ENCODE results near the gene ANKH.

ANKH gene

DNA sequence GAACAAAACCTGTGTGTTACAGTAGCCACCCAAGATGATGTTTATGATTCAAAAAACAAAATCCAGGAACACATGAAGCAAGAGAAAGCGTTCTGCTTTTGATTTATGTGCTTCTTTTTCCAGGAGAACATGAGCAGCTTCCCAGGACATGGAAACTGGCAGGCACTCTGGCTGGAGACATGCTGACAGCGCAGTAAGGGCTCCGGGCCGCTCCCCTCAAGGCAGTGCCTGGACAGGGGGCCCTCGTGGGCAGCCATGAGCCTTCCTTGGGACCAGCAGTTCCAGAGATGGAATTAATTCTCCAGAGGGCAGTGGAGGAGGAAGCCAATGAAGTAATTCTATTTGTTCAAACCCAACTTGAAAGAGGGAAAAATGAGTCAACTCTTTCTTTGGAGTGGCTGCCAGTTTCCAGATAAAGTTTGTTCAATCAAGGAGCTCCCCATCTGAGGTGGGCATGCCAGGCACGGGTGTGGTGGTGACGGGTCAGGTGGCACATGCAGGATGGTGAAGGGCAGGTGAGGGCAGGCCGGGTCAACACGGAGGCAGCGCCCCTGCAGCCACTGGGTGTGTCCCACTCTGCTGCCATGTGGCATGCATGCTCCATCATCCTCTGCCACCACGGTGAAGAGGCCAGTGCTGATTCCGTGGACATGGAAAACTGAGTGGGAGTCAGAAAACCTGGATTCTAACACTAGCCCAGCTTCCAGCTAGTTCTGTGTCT is 123.2 kb downstream of the ANKH start:
- no peaks in the 10 kb centered on the region for H3K9me3 ChIP-seq (ENCODE audit: control insufficient read depth, low read depth, low read length)
- no peak overlapping the region for H3K27ac ChIP-seq (ENCODE audit: low read length)
- H3K27me3 ChIP-seq (ENCODE audit: control insufficient read depth, insufficient read depth, low read length): no peaks in the 10 kb centered on the region
- no peaks in the 10 kb centered on the region for H3K4me1 ChIP-seq (ENCODE audit: control insufficient read depth, low read depth, low read length)
- H3K36me3 ChIP-seq (ENCODE audit: control insufficient read depth, low read depth, low read length): no peaks in the 10 kb centered on the region
- no peak overlapping the region for H3K9ac ChIP-seq (ENCODE audit: low read length)
- no peak overlapping the region for H3K4me3 ChIP-seq (ENCODE audit: low read length)

DNA sequence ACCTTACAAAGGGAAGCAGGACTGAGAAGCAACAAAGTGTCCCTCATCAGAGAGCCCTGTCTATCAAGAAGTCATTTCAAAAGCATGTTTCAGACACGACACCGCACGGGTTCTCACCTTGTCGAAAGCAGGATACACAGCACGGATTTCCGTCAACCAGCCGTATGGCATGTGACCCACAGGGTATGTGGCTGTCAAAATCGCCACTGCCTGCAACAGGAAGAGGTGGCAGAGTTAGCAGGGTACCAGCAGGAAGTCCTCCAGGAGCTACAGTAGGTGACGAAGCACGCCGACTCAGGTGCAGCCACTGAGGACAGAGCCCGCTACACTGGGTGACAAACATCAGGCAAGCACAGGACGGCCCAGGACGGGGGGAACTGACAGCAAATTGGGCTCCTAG is 125.8 kb downstream of the ANKH start:
- Histone ChIP-seq H3K27me3 (ENCODE audit: control insufficient read depth, insufficient read depth, low read length) (no peaks in the 10 kb centered on the region), H3K4me3 (ENCODE audit: low read length) (no peak overlapping the region), H3K36me3 (ENCODE audit: control insufficient read depth, low read depth, low read length) (no peaks in the 10 kb centered on the region), H3K4me1 (ENCODE audit: control insufficient read depth, low read depth, low read length) (peaks cover 16% of the 10 kb centered on the region), H3K9me3 (ENCODE audit: control insufficient read depth, low read depth, low read length) (no peaks in the 10 kb centered on the region), H3K9ac (ENCODE audit: low read length) (no peak overlapping the region), H3K27ac (ENCODE audit: low read length) (no peak overlapping the region)

DNA sequence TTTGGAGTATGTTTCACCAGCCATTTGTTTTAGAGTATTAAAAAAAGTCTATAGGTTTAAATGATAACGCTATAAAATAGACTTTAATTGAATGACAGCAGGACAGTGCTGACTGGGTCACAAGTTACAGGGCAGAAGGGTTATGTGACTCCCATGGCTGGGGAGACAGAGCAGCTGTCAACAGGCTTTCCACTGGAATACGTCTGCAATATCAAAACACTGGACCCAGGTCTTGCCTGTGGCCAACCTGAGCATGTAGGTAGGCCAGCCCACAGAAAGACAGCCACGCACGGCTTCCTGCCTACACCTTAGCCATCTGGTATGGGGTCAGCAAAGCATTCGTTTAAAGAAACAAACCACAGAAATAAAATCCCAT is 126.4 kb downstream of the ANKH start:
- Histone ChIP-seq H3K9me3 (ENCODE audit: control insufficient read depth, low read depth, low read length) (no peaks in the 10 kb centered on the region), H3K9ac (ENCODE audit: low read length) (no peak overlapping the region), H3K27me3 (ENCODE audit: control insufficient read depth, insufficient read depth, low read length) (no peaks in the 10 kb centered on the region), H3K4me1 (ENCODE audit: control insufficient read depth, low read depth, low read length) (peaks cover 17% of the 10 kb centered on the region), H3K4me3 (ENCODE audit: low read length) (no peak overlapping the region), H3K36me3 (ENCODE audit: control insufficient read depth, low read depth, low read length) (no peaks in the 10 kb centered on the region), H3K27ac (ENCODE audit: low read length) (no peak overlapping the region)

DNA sequence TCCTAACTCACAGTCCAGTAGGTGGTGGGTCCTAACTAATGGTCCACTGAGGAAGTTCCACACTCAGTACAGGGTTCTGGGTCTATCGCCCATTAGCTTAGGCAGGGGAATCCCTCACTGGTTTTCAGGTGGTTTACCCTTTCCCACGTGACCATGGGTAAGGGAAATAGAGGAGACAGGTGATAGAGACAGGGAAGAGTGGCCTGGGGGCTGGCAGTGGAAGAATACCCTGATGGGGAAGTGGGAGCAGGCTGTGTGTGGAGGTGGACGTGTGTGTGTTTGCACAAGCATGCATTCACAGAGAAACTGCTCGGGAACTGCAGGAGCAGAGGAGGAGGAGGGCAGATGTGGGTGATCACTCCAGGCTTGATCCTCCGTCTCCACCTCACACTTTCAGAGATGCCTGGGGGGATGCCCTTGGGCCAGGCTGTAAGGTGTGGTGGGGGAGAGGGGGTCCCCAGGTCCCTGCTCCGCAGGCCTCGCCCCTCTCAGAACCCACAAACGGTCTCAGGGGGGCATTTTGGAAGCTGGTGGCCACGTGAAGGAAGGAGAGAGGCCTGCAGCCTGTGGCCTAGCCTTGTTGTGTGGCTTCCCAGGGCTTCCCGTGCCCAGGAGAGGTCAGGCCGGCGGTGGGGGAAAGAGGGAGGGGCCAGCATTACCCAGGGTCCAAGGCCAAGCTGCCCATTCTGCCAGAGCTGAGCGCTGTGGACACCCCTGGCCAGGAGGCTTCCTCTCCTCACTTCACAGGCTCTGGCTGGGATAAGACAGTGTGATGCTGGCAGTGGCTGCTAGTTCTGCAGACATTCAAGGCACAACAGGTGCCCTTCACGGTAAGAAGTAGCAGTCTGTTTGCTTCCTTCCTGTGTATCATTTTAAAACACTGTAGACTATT is 127.0 kb downstream of the ANKH start:
- Histone ChIP-seq H3K27ac (ENCODE audit: low read length) (no peak overlapping the region), H3K4me1 (ENCODE audit: control insufficient read depth, low read depth, low read length) (peaks cover 17% of the 10 kb centered on the region), H3K9ac (ENCODE audit: low read length) (no peak overlapping the region)

DNA sequence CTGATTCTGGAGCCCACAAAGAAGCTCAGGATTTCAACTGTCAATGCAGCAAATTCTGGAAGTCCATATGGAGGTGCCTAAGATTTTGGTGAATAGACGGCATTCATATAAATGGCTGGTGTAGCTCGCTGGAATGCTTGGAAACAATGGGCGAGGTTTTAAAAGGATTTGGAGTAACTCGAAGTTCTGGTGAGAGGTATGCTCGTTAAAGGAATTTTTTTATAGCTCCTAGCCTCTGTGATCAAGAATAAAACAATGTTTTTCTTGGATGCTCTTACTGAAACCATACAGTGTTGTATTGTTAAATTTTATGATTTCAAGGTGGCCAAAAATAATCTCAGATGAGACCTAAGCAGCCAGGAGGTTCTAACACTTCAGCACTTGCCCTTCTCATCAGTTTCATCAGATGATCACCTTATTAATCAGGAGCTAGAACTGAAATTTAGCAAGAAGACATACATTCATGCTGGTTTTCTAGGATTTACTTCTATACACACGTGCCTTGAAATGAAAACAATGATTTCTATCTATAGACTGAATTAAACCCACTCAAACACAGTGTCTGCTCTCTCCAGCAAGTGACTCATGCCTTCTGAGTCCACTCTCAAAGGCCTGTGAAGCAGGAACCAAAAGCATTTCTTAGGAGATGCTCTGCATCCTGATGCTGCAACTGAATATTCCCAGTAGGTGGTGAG is 127.8 kb downstream of the ANKH start:
- no peaks in the 10 kb centered on the region for H3K36me3 ChIP-seq (ENCODE audit: control insufficient read depth, low read depth, low read length)
- no peak overlapping the region for H3K27ac ChIP-seq (ENCODE audit: low read length)
- no peaks in the 10 kb centered on the region for H3K9me3 ChIP-seq (ENCODE audit: control insufficient read depth, low read depth, low read length)
- H3K9ac ChIP-seq (ENCODE audit: low read length): no peak overlapping the region
- H3K27me3 ChIP-seq (ENCODE audit: control insufficient read depth, insufficient read depth, low read length): no peaks in the 10 kb centered on the region
- H3K4me1 ChIP-seq (ENCODE audit: control insufficient read depth, low read depth, low read length): peaks cover 17% of the 10 kb centered on the region
- H3K4me3 ChIP-seq (ENCODE audit: low read length): no peak overlapping the region

More for the DNA sequence above, 127.0 kb downstream of the ANKH start:
- Histone ChIP-seq H3K4me3 (ENCODE audit: low read length) (no peak overlapping the region), H3K27me3 (ENCODE audit: control insufficient read depth, insufficient read depth, low read length) (no peaks in the 10 kb centered on the region), H3K36me3 (ENCODE audit: control insufficient read depth, low read depth, low read length) (no peaks in the 10 kb centered on the region), H3K9me3 (ENCODE audit: control insufficient read depth, low read depth, low read length) (no peaks in the 10 kb centered on the region)

DNA sequence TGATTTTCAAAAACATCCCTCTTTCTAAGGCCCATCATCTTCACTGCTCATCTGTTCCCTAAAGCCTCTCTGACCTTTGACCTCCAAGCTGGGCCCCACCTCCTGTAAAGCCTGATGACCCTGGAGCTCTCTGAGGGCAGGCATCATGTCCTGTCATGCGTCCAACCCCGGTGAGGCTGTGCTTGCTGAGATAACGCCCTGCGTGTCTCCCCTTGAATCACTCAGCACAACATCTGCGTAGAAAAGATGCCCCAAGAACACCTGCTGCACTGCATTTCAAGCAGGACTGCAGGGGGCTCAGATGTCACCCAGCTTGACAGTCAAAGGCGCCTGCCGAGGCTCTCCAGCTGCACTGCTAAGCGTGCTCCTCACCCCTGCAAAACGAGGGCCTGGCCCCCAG is 129.1 kb downstream of the ANKH start:
- H3K9ac ChIP-seq (ENCODE audit: low read length): no peak overlapping the region
- no peaks in the 10 kb centered on the region for H3K36me3 ChIP-seq (ENCODE audit: control insufficient read depth, low read depth, low read length)
- H3K4me3 ChIP-seq (ENCODE audit: low read length): no peak overlapping the region
- H3K4me1 ChIP-seq (ENCODE audit: control insufficient read depth, low read depth, low read length): peaks cover 17% of the 10 kb centered on the region
- no peak overlapping the region for H3K27ac ChIP-seq (ENCODE audit: low read length)
- no peaks in the 10 kb centered on the region for H3K27me3 ChIP-seq (ENCODE audit: control insufficient read depth, insufficient read depth, low read length)
- H3K9me3 ChIP-seq (ENCODE audit: control insufficient read depth, low read depth, low read length): no peaks in the 10 kb centered on the region

DNA sequence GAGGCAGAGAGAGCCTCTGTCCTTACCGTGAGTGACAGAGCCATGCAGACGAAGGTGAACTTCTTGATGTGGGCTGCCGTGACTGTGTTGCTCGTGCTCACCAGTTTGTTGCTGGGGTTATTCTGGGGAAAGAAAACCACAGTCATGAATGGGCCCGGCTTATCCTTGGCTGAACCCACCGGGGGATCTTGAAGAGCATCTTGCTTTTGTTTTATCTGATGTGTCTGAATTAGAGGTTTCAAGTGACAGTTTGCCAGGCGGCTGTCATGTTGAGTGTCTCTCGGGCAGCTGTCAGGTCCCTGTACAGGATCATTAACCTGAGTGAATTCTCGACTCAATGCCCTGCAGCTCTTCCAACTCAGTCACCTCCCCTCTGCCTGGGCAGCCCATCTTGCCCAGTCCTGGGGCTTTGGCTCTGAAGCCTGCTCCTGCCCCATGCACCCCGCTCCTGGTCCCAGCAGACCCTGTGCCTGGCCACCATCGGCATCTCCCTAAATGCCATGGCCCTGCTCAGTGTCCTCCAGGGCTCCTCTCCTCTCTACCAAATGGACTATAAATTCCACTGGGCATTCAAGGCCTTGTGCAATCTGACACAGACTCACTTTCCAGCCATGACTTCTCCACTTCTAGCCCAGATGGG is 129.7 kb downstream of the ANKH start:
- no peaks in the 10 kb centered on the region for H3K9me3 ChIP-seq (ENCODE audit: control insufficient read depth, low read depth, low read length)
- no peak overlapping the region for H3K27ac ChIP-seq (ENCODE audit: low read length)
- H3K4me1 ChIP-seq (ENCODE audit: control insufficient read depth, low read depth, low read length): peaks cover 17% of the 10 kb centered on the region
- no peaks in the 10 kb centered on the region for H3K27me3 ChIP-seq (ENCODE audit: control insufficient read depth, insufficient read depth, low read length)
- no peaks in the 10 kb centered on the region for H3K36me3 ChIP-seq (ENCODE audit: control insufficient read depth, low read depth, low read length)
- H3K4me3 ChIP-seq (ENCODE audit: low read length): no peak overlapping the region
- no peak overlapping the region for H3K9ac ChIP-seq (ENCODE audit: low read length)

DNA sequence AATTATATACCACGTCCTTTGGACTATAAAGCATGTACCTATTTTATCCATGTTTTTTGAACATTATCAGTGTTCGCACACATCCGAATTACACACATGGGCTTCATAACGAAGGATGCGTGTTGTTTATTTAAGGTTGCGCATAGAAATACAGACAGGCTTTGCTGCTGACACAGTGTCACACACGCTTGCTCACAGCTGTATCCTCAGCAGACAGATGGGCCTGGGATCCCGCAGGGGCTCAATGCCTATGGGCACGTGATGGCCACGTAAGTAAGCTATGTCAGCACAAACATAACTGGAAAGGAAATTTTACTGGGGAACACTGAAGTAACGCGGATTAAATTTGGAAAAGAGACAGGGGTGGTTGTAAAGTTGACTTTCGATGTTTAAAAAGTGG is 130.4 kb downstream of the ANKH start:
- Histone ChIP-seq H3K36me3 (ENCODE audit: control insufficient read depth, low read depth, low read length) (no peaks in the 10 kb centered on the region), H3K9ac (ENCODE audit: low read length) (no peak overlapping the region), H3K9me3 (ENCODE audit: control insufficient read depth, low read depth, low read length) (no peaks in the 10 kb centered on the region), H3K4me1 (ENCODE audit: control insufficient read depth, low read depth, low read length) (peaks cover 17% of the 10 kb centered on the region), H3K27me3 (ENCODE audit: control insufficient read depth, insufficient read depth, low read length) (no peaks in the 10 kb centered on the region), H3K4me3 (ENCODE audit: low read length) (no peak overlapping the region), H3K27ac (ENCODE audit: low read length) (no peak overlapping the region)

DNA sequence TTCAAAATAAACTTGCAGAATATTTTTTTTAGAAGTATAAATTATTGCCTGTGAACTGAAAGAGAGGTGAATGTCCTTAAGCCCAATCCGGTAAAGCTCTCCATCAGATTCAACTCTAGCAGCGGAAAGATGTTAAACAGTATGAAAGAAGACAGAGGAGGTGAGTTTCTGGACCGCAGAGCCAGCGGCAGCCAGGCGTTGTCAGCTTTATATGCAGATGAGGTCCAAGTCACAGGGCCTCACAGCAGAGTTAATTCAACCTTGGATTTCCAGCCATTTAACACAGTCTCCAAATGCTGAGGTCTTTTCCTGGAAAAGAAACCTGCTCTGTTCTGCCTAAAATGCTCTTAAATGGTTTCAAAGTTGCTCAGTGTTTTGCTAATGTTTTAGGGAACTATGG is 131.6 kb downstream of the ANKH start:
- no peak overlapping the region for H3K9ac ChIP-seq (ENCODE audit: low read length)
- no peak overlapping the region for H3K4me3 ChIP-seq (ENCODE audit: low read length)
- H3K9me3 ChIP-seq (ENCODE audit: control insufficient read depth, low read depth, low read length): no peaks in the 10 kb centered on the region
- H3K36me3 ChIP-seq (ENCODE audit: control insufficient read depth, low read depth, low read length): no peaks in the 10 kb centered on the region
- H3K27ac ChIP-seq (ENCODE audit: low read length): no peak overlapping the region
- no peaks in the 10 kb centered on the region for H3K27me3 ChIP-seq (ENCODE audit: control insufficient read depth, insufficient read depth, low read length)
- peaks cover 17% of the 10 kb centered on the region for H3K4me1 ChIP-seq (ENCODE audit: control insufficient read depth, low read depth, low read length)

DNA sequence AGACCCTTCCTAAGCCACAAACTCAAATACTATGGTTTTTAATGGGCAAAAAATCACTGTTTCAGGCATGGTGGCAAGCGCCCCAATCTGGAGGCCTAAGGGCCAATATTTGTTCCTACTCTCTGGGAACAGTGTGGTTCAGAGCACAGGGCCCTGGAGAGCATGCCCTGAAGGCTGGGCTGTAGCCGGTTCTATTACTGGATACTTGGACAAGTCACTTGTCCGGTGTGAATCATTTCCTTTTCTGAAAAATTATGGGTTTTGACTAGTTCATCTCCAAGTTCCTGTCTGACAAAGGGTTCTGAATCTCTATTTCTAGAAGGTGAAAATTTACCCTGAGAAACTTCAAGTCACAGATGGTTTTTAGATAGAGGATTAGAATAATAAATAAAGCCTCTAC is 132.0 kb downstream of the ANKH start:
- Histone ChIP-seq H3K27me3 (ENCODE audit: control insufficient read depth, insufficient read depth, low read length) (no peaks in the 10 kb centered on the region), H3K9ac (ENCODE audit: low read length) (no peak overlapping the region), H3K27ac (ENCODE audit: low read length) (no peak overlapping the region), H3K9me3 (ENCODE audit: control insufficient read depth, low read depth, low read length) (no peaks in the 10 kb centered on the region), H3K4me1 (ENCODE audit: control insufficient read depth, low read depth, low read length) (peaks cover 17% of the 10 kb centered on the region), H3K36me3 (ENCODE audit: control insufficient read depth, low read depth, low read length) (no peaks in the 10 kb centered on the region), H3K4me3 (ENCODE audit: low read length) (no peak overlapping the region)

DNA sequence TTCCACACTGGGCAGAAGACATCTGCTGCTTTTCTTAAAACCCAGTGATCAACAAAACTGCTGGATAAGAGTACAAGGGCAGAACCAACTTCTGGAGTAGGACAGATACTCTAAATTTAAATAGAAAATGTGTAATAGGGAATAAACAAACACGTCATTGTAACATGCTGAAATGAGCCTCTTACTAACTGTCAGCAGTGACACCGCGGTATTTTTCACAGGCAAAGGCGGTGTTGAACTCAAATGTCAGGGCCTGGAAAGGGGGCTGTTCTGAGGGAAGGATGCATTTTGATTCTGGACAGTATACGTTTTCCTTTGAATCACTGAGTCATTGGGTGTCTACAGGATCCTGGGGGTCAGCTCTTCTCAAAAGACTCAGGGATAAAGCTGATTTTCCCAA is 133.5 kb downstream of the ANKH start:
- Histone ChIP-seq H3K4me1 (ENCODE audit: control insufficient read depth, low read depth, low read length) (peaks cover 17% of the 10 kb centered on the region), H3K27me3 (ENCODE audit: control insufficient read depth, insufficient read depth, low read length) (no peaks in the 10 kb centered on the region), H3K9me3 (ENCODE audit: control insufficient read depth, low read depth, low read length) (no peaks in the 10 kb centered on the region), H3K36me3 (ENCODE audit: control insufficient read depth, low read depth, low read length) (no peaks in the 10 kb centered on the region), H3K27ac (ENCODE audit: low read length) (no peak overlapping the region), H3K9ac (ENCODE audit: low read length) (no peak overlapping the region), H3K4me3 (ENCODE audit: low read length) (no peak overlapping the region)
